ENCODE data around the gene SSRP1.

The SSRP1 gene

DNA sequence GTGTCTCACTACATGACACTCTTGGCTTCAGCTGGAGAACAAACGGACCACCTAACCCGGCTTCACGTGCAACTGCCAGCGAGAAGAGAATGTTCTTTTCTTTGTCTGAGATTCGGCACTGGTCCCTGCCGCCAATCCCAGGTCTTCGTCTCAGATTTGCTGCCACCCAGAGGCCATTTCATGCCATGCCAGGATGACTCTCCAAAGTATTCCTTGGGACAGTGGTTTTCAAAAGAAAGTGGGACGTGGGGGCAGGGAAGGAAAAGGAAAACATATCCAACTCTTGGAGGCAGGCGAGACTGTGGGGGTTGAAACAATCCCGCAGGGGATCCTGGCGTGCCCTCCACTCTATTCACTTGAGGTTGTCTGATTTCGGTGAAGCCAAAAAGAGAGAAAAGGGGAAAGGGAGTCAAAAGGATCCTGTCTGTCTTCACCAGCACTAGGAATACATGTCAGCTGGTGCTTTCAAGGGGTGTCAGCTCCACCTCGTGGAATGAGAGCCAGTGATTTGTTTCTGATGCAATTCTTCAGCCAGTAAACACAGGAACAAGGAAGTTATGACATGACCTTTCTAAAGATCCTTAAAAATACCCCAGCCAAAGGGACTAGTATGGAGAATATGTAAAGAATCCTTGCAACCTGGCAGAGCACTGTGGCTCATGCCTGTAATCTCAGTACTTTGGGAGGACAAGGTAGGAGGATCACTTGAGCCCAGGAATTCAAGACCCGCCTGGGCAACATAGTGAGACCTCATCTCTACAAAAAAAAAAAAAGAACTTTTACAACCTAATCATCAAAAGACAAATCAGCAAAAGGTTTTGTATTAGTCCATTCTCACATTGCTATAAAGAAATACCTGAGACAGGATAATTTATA lies 57.6 kb downstream of the SSRP1 start:
- TF ChIP-seq, protein P1, sequence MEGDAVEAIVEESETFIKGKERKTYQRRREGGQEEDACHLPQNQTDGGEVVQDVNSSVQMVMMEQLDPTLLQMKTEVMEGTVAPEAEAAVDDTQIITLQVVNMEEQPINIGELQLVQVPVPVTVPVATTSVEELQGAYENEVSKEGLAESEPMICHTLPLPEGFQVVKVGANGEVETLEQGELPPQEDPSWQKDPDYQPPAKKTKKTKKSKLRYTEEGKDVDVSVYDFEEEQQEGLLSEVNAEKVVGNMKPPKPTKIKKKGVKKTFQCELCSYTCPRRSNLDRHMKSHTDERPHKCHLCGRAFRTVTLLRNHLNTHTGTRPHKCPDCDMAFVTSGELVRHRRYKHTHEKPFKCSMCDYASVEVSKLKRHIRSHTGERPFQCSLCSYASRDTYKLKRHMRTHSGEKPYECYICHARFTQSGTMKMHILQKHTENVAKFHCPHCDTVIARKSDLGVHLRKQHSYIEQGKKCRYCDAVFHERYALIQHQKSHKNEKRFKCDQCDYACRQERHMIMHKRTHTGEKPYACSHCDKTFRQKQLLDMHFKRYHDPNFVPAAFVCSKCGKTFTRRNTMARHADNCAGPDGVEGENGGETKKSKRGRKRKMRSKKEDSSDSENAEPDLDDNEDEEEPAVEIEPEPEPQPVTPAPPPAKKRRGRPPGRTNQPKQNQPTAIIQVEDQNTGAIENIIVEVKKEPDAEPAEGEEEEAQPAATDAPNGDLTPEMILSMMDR (IDR thresholded peaks at IDR 0.05) = no peak
- Histone ChIP-seq H3K4me3 (ENCODE audit: low read depth in 1 of 2, low read length in 1 of 2) (no peak overlapping the region), H3K27ac (no peak overlapping the region), H3K27me3 (peaks cover 24% of the 10 kb centered on the region), H3K9me3 (no peaks in the 10 kb centered on the region), H3K36me3 (no peaks in the 10 kb centered on the region), H3K4me1 (ENCODE audit: control insufficient read depth in 1 of 2, insufficient read depth in 1 of 2, low read depth in 1 of 2, low read length in 1 of 2) (peaks cover 3 to 5% of the 10 kb centered on the region in 2 experiments)

DNA sequence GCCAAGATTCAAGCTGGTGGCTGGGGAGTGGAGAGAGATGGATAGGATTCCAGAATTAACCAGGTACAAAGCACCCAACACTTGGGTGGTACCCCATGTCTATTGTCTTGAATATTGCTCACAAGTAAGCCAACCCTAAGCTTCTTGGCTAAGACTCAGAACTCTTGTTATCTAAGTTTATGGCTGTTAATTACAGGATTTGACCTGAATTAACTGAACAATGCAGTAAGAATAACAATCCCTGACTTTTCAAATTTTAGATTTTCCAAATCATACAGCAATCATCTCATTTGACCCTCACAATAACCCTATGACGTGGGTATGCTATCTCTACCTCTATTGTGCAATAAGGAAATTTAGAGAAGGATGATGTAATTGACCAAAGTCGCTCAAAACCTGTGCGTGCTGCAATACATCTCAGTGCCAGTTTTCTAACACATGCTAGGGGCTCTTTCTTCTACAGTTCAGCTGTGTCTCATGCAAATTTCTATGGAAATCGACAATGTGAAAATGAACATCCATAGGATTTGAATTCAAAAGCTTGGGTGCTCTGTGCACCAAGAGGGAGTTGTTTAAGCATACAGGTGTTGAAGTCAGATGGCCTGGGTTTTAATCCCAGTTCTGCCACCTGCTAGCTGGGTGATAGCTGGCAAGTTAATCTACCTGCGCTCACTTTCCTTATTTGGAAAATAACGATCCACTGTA lies 58.6 kb downstream of the SSRP1 start:
- no peak overlapping the region for H3K4me3 ChIP-seq (ENCODE audit: low read depth in 1 of 2, low read length in 1 of 2)
- H3K27ac ChIP-seq = no peak overlapping the region
- TF ChIP-seq, protein P1 (IDR thresholded peaks at IDR 0.05) = no peak

DNA sequence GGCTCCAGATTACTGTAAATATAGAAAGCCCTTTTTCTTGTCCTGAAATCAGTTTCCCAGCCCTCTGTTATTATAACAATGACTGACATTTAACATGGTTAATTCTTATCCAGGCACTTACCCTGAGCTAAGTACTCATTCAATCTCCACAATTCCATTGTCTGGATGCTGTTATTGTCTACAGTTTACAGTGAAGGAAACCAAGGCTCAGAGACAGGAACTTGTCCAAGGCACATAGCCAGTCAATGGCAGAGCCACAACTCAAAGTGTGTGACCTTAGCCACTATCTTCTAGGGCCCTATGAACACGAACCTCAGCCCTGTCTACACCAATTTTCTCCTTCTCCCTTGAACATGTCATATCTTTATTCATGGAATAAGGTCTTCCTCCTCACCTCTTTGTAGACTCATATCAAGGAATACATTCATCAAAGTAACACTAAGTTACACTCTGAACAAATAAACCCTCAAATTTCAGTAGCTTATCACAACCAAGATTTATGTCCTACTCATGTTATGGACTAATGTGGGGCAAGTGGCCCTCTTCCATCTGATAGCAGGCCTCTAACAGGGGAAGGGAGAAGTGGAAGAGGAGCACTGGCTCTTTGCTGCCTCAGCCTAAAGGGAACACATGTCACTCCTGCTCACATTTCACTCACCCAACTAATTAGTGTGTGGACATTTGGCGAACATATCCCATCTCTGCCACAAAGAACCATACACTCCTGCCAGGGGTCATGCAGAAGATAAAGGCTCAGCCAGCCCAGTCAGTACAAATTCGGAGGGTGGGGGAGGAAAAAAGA lies 59.3 kb downstream of the SSRP1 start:
- no peak overlapping the region for H3K4me3 ChIP-seq (ENCODE audit: low read depth in 1 of 2, low read length in 1 of 2)
- no peak overlapping the region for H3K27ac ChIP-seq
- TF ChIP-seq, protein P1 (IDR thresholded peaks at IDR 0.05) = no peak
- H3K27me3 ChIP-seq = peaks cover 24% of the 10 kb centered on the region
- peaks cover 3 to 5% of the 10 kb centered on the region in 2 experiments for H3K4me1 ChIP-seq (ENCODE audit: control insufficient read depth in 1 of 2, insufficient read depth in 1 of 2, low read depth in 1 of 2, low read length in 1 of 2)
- H3K36me3 ChIP-seq = no peaks in the 10 kb centered on the region
- no peaks in the 10 kb centered on the region for H3K9me3 ChIP-seq

More for the DNA sequence above, 58.6 kb downstream of the SSRP1 start:
- Histone ChIP-seq H3K4me1 (ENCODE audit: control insufficient read depth in 1 of 2, insufficient read depth in 1 of 2, low read depth in 1 of 2, low read length in 1 of 2) (peaks cover 3 to 5% of the 10 kb centered on the region in 2 experiments), H3K27me3 (peaks cover 24% of the 10 kb centered on the region), H3K9me3 (no peaks in the 10 kb centered on the region), H3K36me3 (no peaks in the 10 kb centered on the region)

Measured in neutrophil (primary cell).